ENCODE results near the gene PTPRN2. TPM values are rescaled to one million over a fixed set of nuclear protein-coding genes. Genes with fewer than 3 reads are reported as not detected.

The PTPRN2 gene
- total and polyA plus RNA-seq, 2 of the 8 experiments (the other 6 are each of a cell fraction or from before 2014, with no cell fraction given): 2.6 to 4.5 TPM

GRCh38 chr7:157990226-157990880 lies 597.3 kb downstream of the PTPRN2 start:
- POLR2A ChIA-PET (ENCODE audit: partially characterized antibody): interaction anchor here (1.2 to 1.7 kb wide), 2 partner anchors 19 to 21 kb away, joined by 3 read pairs; no protein-coding TSS in a partner anchor
- H2BK20ac ChIP-seq (ENCODE audit: low read length): no peak overlapping the region
- TF ChIP-seq SP2 (IDR thresholded peaks at IDR 0.05; ENCODE audit: low read length) (no peak), SUZ12 (IDR thresholded peaks at IDR 0.05; ENCODE audit: low read length) (no peak), TBP (IDR thresholded peaks at IDR 0.05; ENCODE audit: low read depth, low read length) (no peak), SAP30 (IDR thresholded peaks at IDR 0.05; ENCODE audit: insufficient read depth, insufficient replicate concordance, low read length) (no peak), CBX8 (IDR thresholded peaks at IDR 0.05; ENCODE audit: borderline replicate concordance, low read depth, low read length) (no peak), ASH2L (IDR thresholded peaks at IDR 0.05; ENCODE audit: low read length) (no peak), POLR2AphosphoS5 (IDR thresholded peaks at IDR 0.05; ENCODE audit: low read depth, low read length) (no peak), CEBPB (IDR thresholded peaks at IDR 0.05; ENCODE audit: low read depth, low read length) (no peak), BACH1 (IDR thresholded peaks at IDR 0.05; ENCODE audit: low read length) (no peak), HDAC6 (IDR thresholded peaks at IDR 0.05; ENCODE audit: low read depth, low read length) (no peak)
- TF ChIP-seq, protein P1, sequence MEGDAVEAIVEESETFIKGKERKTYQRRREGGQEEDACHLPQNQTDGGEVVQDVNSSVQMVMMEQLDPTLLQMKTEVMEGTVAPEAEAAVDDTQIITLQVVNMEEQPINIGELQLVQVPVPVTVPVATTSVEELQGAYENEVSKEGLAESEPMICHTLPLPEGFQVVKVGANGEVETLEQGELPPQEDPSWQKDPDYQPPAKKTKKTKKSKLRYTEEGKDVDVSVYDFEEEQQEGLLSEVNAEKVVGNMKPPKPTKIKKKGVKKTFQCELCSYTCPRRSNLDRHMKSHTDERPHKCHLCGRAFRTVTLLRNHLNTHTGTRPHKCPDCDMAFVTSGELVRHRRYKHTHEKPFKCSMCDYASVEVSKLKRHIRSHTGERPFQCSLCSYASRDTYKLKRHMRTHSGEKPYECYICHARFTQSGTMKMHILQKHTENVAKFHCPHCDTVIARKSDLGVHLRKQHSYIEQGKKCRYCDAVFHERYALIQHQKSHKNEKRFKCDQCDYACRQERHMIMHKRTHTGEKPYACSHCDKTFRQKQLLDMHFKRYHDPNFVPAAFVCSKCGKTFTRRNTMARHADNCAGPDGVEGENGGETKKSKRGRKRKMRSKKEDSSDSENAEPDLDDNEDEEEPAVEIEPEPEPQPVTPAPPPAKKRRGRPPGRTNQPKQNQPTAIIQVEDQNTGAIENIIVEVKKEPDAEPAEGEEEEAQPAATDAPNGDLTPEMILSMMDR (IDR thresholded peaks at IDR 0.05; ENCODE audit: control extremely low read depth in 1 of 3, insufficient read depth in 1 of 3, low read depth in 1 of 3, low read length in 3 of 3): no peak

More at GRCh38 chr7:157990226-157990880, 597.3 kb downstream of the PTPRN2 start:
- H3K79me1 ChIP-seq (ENCODE audit: low read depth, low read length): no peaks in the 10 kb centered on the region
- H2AFZ ChIP-seq (ENCODE audit: low read length): no peak overlapping the region
- DNase-seq (ENCODE audit: low read depth in 1 of 2, low spot score in 2 of 2): no peak
- 86% methylated on average over 19 of the region's 21 CpGs; no CpG with 5 or more reads in 1 of the 2 experiments for WGBS, 2 experiments (ENCODE audit: extremely low coverage in 1 of 2, insufficient coverage in 1 of 2, insufficient read length in 1 of 2, insufficient replicate concordance in 2 of 2, low coverage in 1 of 2, low lambda C conversion rate in 2 of 2, missing lambda C conversion rate in 1 of 2)
- no peak overlapping the region for H3K56ac ChIP-seq (replicated peaks; ENCODE audit: insufficient read length, low read depth, low read length)
- H2BK5ac ChIP-seq (ENCODE audit: low read depth, low read length): no peak overlapping the region
- no peak overlapping the region for H3K4me2 ChIP-seq (ENCODE audit: insufficient read depth in 1 of 2, low read depth in 2 of 2, low read length in 2 of 2)
- H2BK12ac ChIP-seq (ENCODE audit: low read depth, low read length): peak overlapping the region; percentile 1; the same call in 1 of the 2 replicates
- no peak overlapping the region for H3K9ac ChIP-seq (replicated peaks in 1 of 4; ENCODE audit: extremely low read depth in 1 of 4, low read depth in 3 of 4, low read length in 3 of 4)
- no peak overlapping the region for H2BK120ac ChIP-seq (replicated peaks; ENCODE audit: low read depth, low read length)
- H3K9me3 ChIP-seq (ENCODE audit: insufficient read depth in 2 of 2, low read depth in 1 of 2, low read length in 1 of 2): no peaks in the 10 kb centered on the region
- H3K79me2 ChIP-seq (ENCODE audit: control insufficient read depth in 1 of 2, insufficient read depth in 2 of 2, low read length in 2 of 2): no peaks in the 10 kb centered on the region
- H2BK15ac ChIP-seq (ENCODE audit: low read length): no peak overlapping the region
- H3K23ac ChIP-seq (ENCODE audit: insufficient read length): no peak overlapping the region
- H3K14ac ChIP-seq (ENCODE audit: insufficient read length): no peak overlapping the region
- no peaks in the 10 kb centered on the region for H4K20me1 ChIP-seq (replicated peaks in 1 of 2; ENCODE audit: control insufficient read depth in 1 of 2, insufficient read depth in 2 of 2, low read length in 2 of 2)
- FAIRE-seq: no peak
- CTCF ChIA-PET (ENCODE audit: partially characterized antibody): interaction anchor here (1.8 kb wide), 1 partner anchor 22 kb away, joined by 6 read pairs; no protein-coding TSS in a partner anchor
- H3K23me2 ChIP-seq (ENCODE audit: low read depth, low read length): no peaks in the 10 kb centered on the region
- no peak overlapping the region for H3K4me3 ChIP-seq (ENCODE audit: extremely low read depth in 1 of 4, insufficient read depth in 2 of 4, low read depth in 3 of 4, low read length in 4 of 4)
- H2AK5ac ChIP-seq (ENCODE audit: low read depth, low read length): no peak overlapping the region
- peak overlapping the region; percentile 79 for H3K4ac ChIP-seq (replicated peaks; ENCODE audit: insufficient read length, low read depth, low read length)
- H3K27me3 ChIP-seq (replicated peaks in 1 of 4; ENCODE audit: control insufficient read depth in 3 of 4, extremely low read depth in 1 of 4, insufficient read depth in 3 of 4, low read length in 3 of 4): no peaks in the 10 kb centered on the region; a peak in 2 of 7 replicates
- peaks cover 0 to 3% (median 0%) of the 10 kb centered on the region in 4 experiments; a peak in 1 of 7 replicates for H3K4me1 ChIP-seq (replicated peaks in 1 of 4; ENCODE audit: control insufficient read depth in 3 of 4, insufficient read depth in 4 of 4, low read length in 3 of 4)
- H3K18ac ChIP-seq (ENCODE audit: extremely low read depth, low read length): no peak overlapping the region
- no peak overlapping the region for H4K5ac ChIP-seq (ENCODE audit: insufficient read length, low read depth, low read length)
- no peak overlapping the region for H3K27ac ChIP-seq (ENCODE audit: low read depth, low read length)
- H4K8ac ChIP-seq (ENCODE audit: extremely low read depth, insufficient read depth, low read length): no peak overlapping the region; the same call in 1 of the 2 replicates
- no peaks in the 10 kb centered on the region for H3K36me3 ChIP-seq (ENCODE audit: control insufficient read depth in 2 of 4, insufficient read depth in 4 of 4, low read length in 3 of 4)
- peak overlapping the region; percentile 68 for H4K91ac ChIP-seq (replicated peaks; ENCODE audit: insufficient read length, low read length)

Data from H1 (cell line).